ENCODE results near the gene ARVCF.

Gene ARVCF

GRCh38 chr22:20053407-20054033, 36.9 kb upstream of the ARVCF start:
- Histone ChIP-seq H3K27ac (no peak overlapping the region), H3K79me2 (no peaks in the 10 kb centered on the region), H3K9me3 (ENCODE audit: control insufficient read depth, low read length) (no peaks in the 10 kb centered on the region), H3K9ac (no peak overlapping the region), H3K4me3 (ENCODE audit: low read depth, low read length) (no peak overlapping the region), H2AFZ (no peak overlapping the region), H3K27me3 (ENCODE audit: control insufficient read depth, insufficient read depth, low read length) (no peaks in the 10 kb centered on the region), H3K4me2 (ENCODE audit: low read length) (no peak overlapping the region), H3K36me3 (ENCODE audit: control insufficient read depth, insufficient read depth, low read length) (no peaks in the 10 kb centered on the region), H3K4me1 (no peaks in the 10 kb centered on the region)
- no peak for TF ChIP-seq CTCF (IDR thresholded peaks at IDR 0.05)

- no peak overlapping the region for H3K4me3 ChIP-seq (ENCODE audit: low read depth, low read length)
- no peak overlapping the region for H3K27ac ChIP-seq
- no peak overlapping the region for H3K9ac ChIP-seq
- no peak overlapping the region for H3K4me2 ChIP-seq (ENCODE audit: low read length)
- TF ChIP-seq CTCF (IDR thresholded peaks at IDR 0.05): no peak
- no peaks in the 10 kb centered on the region for H3K27me3 ChIP-seq (ENCODE audit: control insufficient read depth, insufficient read depth, low read length)
- H3K79me2 ChIP-seq: no peaks in the 10 kb centered on the region
- no peaks in the 10 kb centered on the region for H3K9me3 ChIP-seq (ENCODE audit: control insufficient read depth, low read length)
- H2AFZ ChIP-seq: no peak overlapping the region
- H3K36me3 ChIP-seq (ENCODE audit: control insufficient read depth, insufficient read depth, low read length): no peaks in the 10 kb centered on the region
- no peaks in the 10 kb centered on the region for H3K4me1 ChIP-seq
Measured at GRCh38 chr22:20052309-20053259, 36.0 kb upstream of the ARVCF start.

- Histone ChIP-seq H3K36me3 (ENCODE audit: control insufficient read depth, insufficient read depth, low read length) (no peaks in the 10 kb centered on the region), H3K27me3 (ENCODE audit: control insufficient read depth, insufficient read depth, low read length) (no peaks in the 10 kb centered on the region), H3K4me1 (no peaks in the 10 kb centered on the region), H3K4me3 (ENCODE audit: low read depth, low read length) (no peak overlapping the region), H3K9ac (no peak overlapping the region), H3K4me2 (ENCODE audit: low read length) (no peak overlapping the region), H3K27ac (no peak overlapping the region), H3K79me2 (no peaks in the 10 kb centered on the region), H2AFZ (no peak overlapping the region), H3K9me3 (ENCODE audit: control insufficient read depth, low read length) (no peaks in the 10 kb centered on the region)
- no peak for TF ChIP-seq CTCF (IDR thresholded peaks at IDR 0.05)
Measured at GRCh38 chr22:20051927-20052308, 35.3 kb upstream of the ARVCF start.

- H3K27me3 ChIP-seq (ENCODE audit: control insufficient read depth, insufficient read depth, low read length): no peaks in the 10 kb centered on the region
- TF ChIP-seq CTCF (IDR thresholded peaks at IDR 0.05): no peak
- H3K36me3 ChIP-seq (ENCODE audit: control insufficient read depth, insufficient read depth, low read length): no peaks in the 10 kb centered on the region
- H3K27ac ChIP-seq: no peak overlapping the region
- H3K4me2 ChIP-seq (ENCODE audit: low read length): no peak overlapping the region
- no peaks in the 10 kb centered on the region for H3K9me3 ChIP-seq (ENCODE audit: control insufficient read depth, low read length)
- no peaks in the 10 kb centered on the region for H3K4me1 ChIP-seq
- no peak overlapping the region for H2AFZ ChIP-seq
- H3K4me3 ChIP-seq (ENCODE audit: low read depth, low read length): no peak overlapping the region
- no peak overlapping the region for H3K9ac ChIP-seq
- no peaks in the 10 kb centered on the region for H3K79me2 ChIP-seq
Measured at GRCh38 chr22:20046730-20047129, 30.1 kb upstream of the ARVCF start.
